ENCODE results near the gene SLIT1.

The SLIT1 gene

DNA sequence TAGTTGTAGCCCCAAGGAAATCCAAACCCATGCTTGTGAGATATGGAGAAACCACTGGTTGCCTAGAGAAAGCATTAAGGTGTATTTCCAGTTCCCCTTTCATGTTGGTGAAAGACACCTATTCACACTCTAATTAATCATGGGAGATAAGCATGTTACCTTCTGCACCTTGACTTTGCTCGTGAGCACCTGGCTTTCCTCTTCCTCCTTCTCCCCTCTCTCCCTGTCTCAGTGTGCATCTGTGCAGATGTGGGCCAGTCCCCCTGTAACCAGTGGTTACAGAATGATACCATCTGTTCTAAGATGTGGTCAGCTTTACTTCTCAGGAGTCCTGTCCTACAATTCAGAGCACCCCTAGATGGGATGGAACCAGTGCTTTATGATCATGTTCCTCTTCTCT lies 193.0 kb downstream of the SLIT1 start:
- peak; percentile 29 for DNase-seq

- peak; percentile 49 for DNase-seq
Observed at GRCh38 chr10:96991313-96991841, 194.4 kb downstream of the SLIT1 start.

- peak; percentile 44 for DNase-seq
Observed at GRCh38 chr10:96988426-96988825, 197.3 kb downstream of the SLIT1 start.

DNA sequence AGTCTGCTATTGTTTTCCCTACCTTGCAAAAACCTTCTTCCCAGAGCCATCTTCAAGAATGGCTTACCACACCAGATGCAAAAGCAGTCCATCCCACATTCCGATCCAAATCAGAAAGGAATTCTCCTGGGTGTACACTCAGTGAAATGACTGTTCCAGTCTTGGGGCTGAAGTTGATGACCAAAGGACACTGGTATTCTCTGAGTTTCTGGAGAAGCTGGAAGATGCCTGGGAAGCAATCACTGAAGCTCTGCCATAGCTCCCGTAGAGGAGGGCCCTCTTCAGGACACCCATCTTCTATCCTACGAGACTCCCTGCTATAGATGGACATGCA lies 197.9 kb downstream of the SLIT1 start:
- peak; percentile 76 for DNase-seq

DNA sequence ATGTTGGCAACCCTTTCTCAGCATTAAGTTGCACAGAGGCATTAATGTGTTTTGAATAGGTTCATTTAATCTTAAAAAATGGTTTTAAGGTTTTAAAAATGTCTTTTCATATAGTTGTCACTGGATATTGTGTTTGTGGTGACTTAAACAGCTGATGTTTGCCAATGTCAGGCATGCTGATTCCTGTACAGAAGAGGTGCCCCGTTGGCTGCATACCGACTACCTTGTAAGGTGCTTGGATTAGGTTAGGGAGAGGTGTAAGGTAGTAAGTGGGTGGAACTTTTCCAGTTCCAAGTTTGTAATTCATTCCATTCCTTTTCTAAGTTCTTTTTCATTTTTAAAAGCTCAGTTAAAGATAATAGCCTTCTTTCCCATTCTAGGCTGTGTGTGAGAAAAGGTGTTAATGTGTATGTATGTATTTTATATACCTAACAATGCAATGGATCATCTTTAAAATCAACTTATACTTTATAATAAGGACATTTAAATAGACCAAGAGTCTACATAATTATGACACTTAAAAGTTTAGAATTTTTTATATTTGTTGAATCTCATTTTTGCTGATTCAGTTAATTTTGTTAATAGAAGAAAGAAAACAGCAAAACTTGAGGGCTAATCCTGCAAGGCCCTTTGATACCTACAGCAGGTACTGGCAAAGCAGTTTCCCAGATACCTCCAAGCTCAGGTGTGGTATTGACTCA lies 198.5 kb downstream of the SLIT1 start:
- no peak for DNase-seq

- DNase-seq: peak; percentile 23
Observed at GRCh38 chr10:96986200-96986856, 199.4 kb downstream of the SLIT1 start.

GRCh38 chr10:96984541-96985131 lies 201.1 kb downstream of the SLIT1 start:
- peak; percentile 28 for DNase-seq

- DNase-seq: peak; percentile 25
Observed at GRCh38 chr10:96982149-96982930, 203.4 kb downstream of the SLIT1 start.

- DNase-seq: peak; percentile 29
Observed at GRCh38 chr10:96978621-96979154, 207.1 kb downstream of the SLIT1 start.

- no peak for DNase-seq
Observed at GRCh38 chr10:96975136-96975535, 210.6 kb downstream of the SLIT1 start.

DNA sequence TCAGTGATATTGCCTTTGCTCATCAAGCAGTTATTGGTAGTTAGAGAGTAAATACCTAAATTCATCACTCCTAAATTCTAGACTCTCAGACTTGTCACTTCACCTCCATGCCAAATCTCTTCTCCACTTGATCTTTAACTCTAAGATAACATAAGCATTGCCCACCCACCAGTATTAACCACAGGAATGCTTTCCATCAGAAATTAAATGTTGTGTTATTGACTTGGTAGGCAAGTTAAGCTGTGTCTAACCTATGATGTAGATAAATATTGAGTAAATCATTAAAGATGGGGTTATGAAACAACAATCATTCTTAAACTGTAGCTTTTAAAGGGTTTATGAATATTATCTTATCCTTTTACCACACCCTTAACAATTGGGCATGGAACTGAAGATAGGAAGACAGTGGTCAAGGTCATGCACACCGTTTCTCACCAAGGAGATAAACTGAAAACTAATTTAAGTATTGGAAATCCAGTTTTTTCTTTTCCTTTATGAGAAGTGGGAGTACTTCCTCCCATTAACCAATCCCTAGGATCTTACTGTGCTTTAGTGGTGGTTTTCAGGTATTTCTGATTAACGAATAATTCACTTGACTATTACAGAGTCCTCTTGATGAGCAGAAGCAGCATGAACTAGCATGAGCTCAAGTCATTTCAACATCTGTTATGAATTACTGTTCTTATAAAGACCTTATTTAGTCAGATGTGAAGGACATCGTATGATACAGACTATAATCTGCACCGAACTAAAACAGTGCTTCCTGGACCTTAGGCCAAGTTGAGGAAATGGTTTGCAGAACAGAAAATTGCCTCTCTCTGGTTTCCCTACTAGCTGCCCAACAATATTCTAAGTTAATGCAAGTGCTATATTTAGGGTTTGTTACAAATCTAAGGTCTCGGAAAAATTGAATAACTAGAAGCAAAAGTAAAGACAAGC lies 211.7 kb downstream of the SLIT1 start:
- no peak for DNase-seq

DNA sequence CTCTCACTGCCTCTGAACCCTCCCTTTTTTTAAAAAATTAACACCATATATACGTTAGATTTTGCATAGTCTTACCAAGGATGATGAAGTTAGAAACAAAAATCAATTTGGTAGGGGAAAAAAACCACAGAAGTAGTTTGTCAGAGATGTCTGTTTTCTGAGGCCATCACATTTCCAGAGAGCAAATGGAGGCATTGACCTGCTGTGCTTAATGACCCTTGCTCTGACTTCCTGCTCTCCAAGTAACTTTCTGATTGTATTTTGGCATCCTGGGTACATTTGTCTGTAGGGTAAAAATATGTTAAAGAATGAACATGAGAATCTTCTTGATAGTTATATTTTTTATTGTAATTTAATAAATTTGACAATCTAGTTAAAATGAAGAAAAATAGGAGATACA lies 213.5 kb downstream of the SLIT1 start:
- DNase-seq: no peak

GRCh38 chr10:96971324-96971723 lies 214.4 kb downstream of the SLIT1 start:
- no peak for DNase-seq

GRCh38 chr10:96968682-96969423 lies 216.9 kb downstream of the SLIT1 start:
- DNase-seq: no peak

DNA sequence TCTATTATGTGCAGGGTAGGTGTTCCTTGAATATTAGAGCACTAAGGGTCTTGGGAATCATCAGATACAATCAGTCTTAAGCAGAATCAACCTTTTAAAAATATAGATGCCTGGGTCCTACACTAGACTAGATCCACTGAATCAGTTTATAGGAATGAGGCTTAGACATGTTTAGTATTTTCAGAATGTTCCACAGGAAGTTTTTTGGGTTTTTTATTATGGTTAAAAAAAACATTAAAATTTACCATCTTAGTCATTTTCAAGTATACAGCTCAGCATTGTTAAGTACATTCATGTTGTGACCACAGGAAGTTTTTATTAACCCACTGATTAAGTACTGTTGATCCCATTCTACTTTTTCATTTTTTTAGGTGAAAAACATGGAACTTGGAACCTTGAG lies 217.9 kb downstream of the SLIT1 start:
- DNase-seq: no peak

DNA sequence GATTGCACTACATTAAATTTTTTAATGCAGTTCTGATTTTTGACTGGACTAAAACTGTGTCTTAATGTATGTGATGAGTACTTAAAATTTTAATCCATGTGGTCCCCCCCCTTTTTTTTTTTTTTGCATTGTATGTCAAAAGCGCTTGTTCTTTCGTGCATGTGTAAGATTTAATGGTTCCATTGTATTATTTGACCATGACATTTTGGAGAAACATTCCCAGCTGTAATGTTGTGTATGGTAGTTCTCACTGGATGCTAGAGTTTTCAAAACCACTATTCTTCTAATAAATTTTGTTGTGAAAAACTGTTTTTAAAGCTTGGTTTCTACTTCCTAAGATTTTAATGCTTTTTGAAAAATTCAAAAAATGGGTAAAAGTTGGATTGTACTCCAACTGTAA lies 221.6 kb downstream of the SLIT1 start:
- DNase-seq: no peak

DNA sequence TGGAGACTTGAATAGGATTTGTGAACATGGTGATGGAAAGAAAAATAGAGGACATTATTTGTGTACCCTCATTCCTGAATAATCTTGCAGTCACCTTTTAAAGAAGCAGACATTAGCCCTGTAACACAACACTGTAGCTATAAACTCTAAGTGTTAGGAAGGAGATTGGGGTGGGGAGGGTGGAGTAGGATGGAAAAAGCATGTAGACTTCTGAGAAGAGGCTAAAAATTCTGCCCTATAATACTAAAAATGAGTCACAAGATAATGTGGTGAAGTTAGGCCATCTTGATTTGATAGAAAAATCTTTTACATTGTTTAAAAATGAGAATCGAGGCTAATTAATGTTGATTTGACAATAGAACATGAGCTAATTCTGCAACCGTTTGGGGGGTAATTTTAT lies 224.9 kb downstream of the SLIT1 start:
- no peak for DNase-seq

DNA sequence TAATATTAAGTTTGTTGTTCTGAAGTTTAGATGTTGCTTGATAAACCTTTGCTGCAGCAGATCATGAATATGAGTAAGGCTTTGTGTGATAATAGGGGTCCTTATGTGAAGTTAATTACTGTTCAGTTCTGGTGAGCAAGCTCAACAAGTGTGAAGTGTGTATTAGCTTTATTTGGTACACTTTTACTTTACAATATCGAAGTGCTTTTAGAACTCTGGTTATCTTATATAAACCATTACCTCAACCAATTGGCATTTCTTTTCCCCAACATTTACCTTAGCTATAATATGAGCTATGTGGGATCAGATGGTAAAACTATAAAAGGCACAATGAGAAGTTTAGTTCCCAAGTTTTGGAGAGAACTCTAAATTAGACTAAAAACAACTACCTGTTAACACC lies 226.0 kb downstream of the SLIT1 start:
- DNase-seq: no peak

- no peak for DNase-seq
Observed at GRCh38 chr10:96958071-96958470, 227.7 kb downstream of the SLIT1 start.

GRCh38 chr10:96955794-96956193 lies 230.0 kb downstream of the SLIT1 start:
- DNase-seq: no peak

- no peak for DNase-seq
Observed at GRCh38 chr10:96951954-96952353, 233.8 kb downstream of the SLIT1 start.
